ENCODE data around the gene NPPA.

NPPA gene

GRCh38 chr1:11881749-11882441 lies 34.3 kb upstream of the NPPA start:
- no peaks in the 10 kb centered on the region for H3K9me3 ChIP-seq (ENCODE audit: insufficient read depth, low read depth, low read length)
- H3K27ac ChIP-seq (ENCODE audit: low read depth, low read length) = no peak overlapping the region
- whole genome bisulfite sequencing = 92% methylated on average over 17 of the region's 18 CpGs
- no peak overlapping the region for H3K4me3 ChIP-seq (ENCODE audit: low read length)
- peaks cover 12% of the 10 kb centered on the region; the same call in 1 of the 2 replicates for H3K4me1 ChIP-seq (ENCODE audit: insufficient read depth, low read length)
- H3K27me3 ChIP-seq (ENCODE audit: insufficient read depth, low read length) = no peaks in the 10 kb centered on the region
- H3K9ac ChIP-seq (ENCODE audit: low read depth, low read length) = no peak overlapping the region
- no peaks in the 10 kb centered on the region for H3K36me3 ChIP-seq (ENCODE audit: insufficient read depth, low read length)

DNA sequence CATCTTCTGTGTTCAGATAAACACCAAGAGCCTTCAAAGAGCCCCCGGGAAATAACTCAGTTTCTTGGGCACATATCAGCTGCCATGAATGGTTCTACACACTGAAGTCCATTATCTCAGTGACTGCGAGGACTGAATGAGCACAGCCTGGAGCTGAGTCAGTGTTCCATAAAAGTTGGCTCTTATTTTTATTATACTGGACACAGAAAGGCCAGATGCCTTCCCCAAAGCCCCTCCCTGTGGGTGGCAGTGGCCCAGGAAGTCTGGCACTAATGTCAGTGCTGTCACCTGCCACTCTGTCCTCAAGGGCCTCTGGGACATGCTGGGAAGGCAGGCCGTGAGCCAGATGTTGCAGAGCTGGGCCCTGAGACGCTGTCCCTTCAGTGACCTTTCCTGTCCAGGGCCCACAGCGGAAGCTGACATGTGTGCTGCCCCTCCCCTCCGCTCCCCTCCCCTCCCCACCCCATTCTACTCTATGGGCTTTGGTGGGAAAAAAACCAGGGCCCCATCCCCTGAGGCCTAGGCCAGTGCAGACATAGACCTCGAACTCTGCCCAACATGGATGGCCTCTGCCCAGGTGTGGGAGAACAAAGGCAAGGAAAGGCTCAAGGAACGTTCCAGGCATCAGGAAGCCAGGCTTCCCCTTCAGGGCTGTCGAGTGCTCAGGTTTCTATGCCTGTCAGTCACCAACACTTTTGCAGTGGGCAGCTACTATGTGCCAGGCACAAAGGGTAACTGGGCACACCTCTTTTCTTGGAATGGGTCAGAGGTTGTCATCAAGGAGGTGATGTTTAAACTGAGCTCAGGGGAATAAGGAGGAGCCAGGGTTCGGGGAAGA lies 33.5 kb upstream of the NPPA start:
- Histone ChIP-seq H3K27me3 (ENCODE audit: insufficient read depth, low read length) (no peaks in the 10 kb centered on the region), H3K9ac (ENCODE audit: low read depth, low read length) (no peak overlapping the region), H3K4me3 (ENCODE audit: low read length) (no peak overlapping the region), H3K9me3 (ENCODE audit: insufficient read depth, low read depth, low read length) (no peaks in the 10 kb centered on the region), H3K4me1 (ENCODE audit: insufficient read depth, low read length) (peaks cover 12% of the 10 kb centered on the region; the same call in 1 of the 2 replicates), H3K36me3 (ENCODE audit: insufficient read depth, low read length) (no peaks in the 10 kb centered on the region), H3K27ac (ENCODE audit: low read depth, low read length) (no peak overlapping the region)
- WGBS = 83% methylated on average over 10 of the region's 10 CpGs

DNA sequence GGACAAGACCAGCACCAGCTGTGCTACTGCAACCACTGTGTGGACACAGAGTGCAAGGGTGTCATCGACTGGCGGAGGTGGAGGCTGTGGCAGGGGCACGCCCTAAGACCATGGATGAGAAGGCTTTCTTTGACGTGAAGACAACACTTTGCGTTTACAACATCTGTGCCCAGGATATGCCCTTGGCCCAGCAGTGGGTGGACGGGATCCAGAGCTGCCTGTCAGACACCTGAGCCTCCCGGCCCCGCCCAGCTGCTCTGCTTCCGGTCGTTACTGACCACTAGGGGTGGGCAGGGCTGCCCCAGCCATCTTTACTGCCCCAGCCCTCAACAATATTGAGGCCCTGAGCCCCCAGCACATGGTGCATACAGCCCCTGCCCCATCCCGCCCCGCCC lies 32.6 kb upstream of the NPPA start:
- Histone ChIP-seq H3K4me1 (ENCODE audit: insufficient read depth, low read length) (peaks cover 12% of the 10 kb centered on the region; the same call in 1 of the 2 replicates), H3K9me3 (ENCODE audit: insufficient read depth, low read depth, low read length) (no peaks in the 10 kb centered on the region), H3K4me3 (ENCODE audit: low read length) (no peak overlapping the region), H3K27me3 (ENCODE audit: insufficient read depth, low read length) (no peaks in the 10 kb centered on the region), H3K9ac (ENCODE audit: low read depth, low read length) (no peak overlapping the region), H3K27ac (ENCODE audit: low read depth, low read length) (no peak overlapping the region), H3K36me3 (ENCODE audit: insufficient read depth, low read length) (no peaks in the 10 kb centered on the region)
- 79% methylated on average over 12 of the region's 12 CpGs for WGBS

DNA sequence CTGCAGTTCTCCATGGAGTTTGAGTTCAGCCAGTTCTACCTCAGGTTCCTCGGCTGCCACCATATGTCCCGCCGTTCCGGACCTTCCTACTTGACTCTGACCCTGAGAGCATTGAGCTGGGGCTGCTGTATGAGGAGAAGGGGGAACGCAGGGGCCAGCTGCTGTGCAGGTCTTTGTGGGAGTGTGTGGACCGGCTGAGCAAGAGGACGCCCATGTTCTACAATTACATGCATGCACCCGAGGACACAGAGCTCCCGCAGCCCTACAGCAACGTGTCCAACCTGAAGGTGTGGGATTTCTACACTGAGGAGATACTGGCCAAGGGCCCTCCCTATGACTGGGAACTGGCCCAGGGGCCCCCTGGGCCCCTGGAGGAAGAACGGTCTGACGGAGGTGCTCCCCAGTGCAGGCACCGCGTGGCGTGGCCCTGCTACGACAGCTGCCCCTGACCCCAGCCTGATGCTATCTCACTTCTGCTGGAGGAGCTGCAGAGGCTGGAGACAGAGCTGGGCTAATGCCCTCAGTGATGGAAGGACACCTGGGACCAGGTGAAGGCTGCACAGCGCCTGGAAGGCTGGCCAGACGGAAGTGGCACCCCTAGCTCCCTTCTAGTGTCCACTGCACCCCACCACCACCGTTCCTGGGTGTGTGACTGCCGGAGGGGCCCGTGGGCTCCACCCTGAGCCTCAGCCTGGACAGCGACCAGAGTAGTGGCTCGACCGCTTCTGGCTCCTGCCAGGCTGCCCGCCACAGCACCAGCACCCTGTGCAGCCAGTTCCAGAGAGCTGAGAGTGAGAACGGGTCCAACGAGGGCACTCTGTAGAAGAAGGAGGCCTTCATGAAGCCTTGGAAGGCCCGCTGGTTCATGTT lies 32.0 kb upstream of the NPPA start:
- H3K9me3 ChIP-seq (ENCODE audit: insufficient read depth, low read depth, low read length) = no peaks in the 10 kb centered on the region
- no peak overlapping the region for H3K4me3 ChIP-seq (ENCODE audit: low read length)
- H3K36me3 ChIP-seq (ENCODE audit: insufficient read depth, low read length) = no peaks in the 10 kb centered on the region
- H3K4me1 ChIP-seq (ENCODE audit: insufficient read depth, low read length) = peaks cover 12% of the 10 kb centered on the region; the same call in 1 of the 2 replicates
- no peak overlapping the region for H3K27ac ChIP-seq (ENCODE audit: low read depth, low read length)
- 94% methylated on average over 28 of the region's 28 CpGs for WGBS
- no peaks in the 10 kb centered on the region for H3K27me3 ChIP-seq (ENCODE audit: insufficient read depth, low read length)
- no peak overlapping the region for H3K9ac ChIP-seq (ENCODE audit: low read depth, low read length)

DNA sequence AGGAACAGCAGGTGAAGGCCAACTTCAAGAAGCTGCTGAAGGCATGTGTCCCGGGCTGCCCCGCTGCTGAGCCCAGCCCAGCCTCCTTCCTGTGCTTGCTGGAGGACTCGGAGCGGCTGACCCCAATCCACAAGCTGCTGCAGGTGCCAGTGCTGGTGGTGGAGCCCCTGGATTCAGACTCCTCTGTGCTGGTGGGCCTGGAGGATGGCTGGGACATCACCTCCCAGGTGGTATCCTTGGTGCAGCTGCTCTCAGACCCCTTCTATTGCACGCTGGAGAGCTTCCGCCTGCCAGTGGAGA lies 31.3 kb upstream of the NPPA start:
- H3K27me3 ChIP-seq (ENCODE audit: insufficient read depth, low read length) = no peaks in the 10 kb centered on the region
- WGBS = 93% methylated on average over 6 of the region's 6 CpGs
- H3K9ac ChIP-seq (ENCODE audit: low read depth, low read length) = no peak overlapping the region
- H3K4me3 ChIP-seq (ENCODE audit: low read length) = no peak overlapping the region
- H3K27ac ChIP-seq (ENCODE audit: low read depth, low read length) = no peak overlapping the region
- peaks cover 12% of the 10 kb centered on the region; the same call in 1 of the 2 replicates for H3K4me1 ChIP-seq (ENCODE audit: insufficient read depth, low read length)
- no peaks in the 10 kb centered on the region for H3K9me3 ChIP-seq (ENCODE audit: insufficient read depth, low read depth, low read length)
- no peaks in the 10 kb centered on the region for H3K36me3 ChIP-seq (ENCODE audit: insufficient read depth, low read length)

- no peaks in the 10 kb centered on the region for H3K36me3 ChIP-seq (ENCODE audit: insufficient read depth, low read length)
- H3K4me1 ChIP-seq (ENCODE audit: insufficient read depth, low read length) = peaks cover 7% of the 10 kb centered on the region; the same call in 1 of the 2 replicates
- H3K9ac ChIP-seq (ENCODE audit: low read depth, low read length) = no peak overlapping the region
- no peaks in the 10 kb centered on the region for H3K9me3 ChIP-seq (ENCODE audit: insufficient read depth, low read depth, low read length)
- H3K27ac ChIP-seq (ENCODE audit: low read depth, low read length) = no peak overlapping the region
- no peak overlapping the region for H3K4me3 ChIP-seq (ENCODE audit: low read length)
- no peaks in the 10 kb centered on the region for H3K27me3 ChIP-seq (ENCODE audit: insufficient read depth, low read length)
- 95% methylated on average over 31 of the region's 31 CpGs for WGBS
Observed at GRCh38 chr1:11878081-11878890, 30.7 kb upstream of the NPPA start.

- H3K27ac ChIP-seq (ENCODE audit: low read depth, low read length) = no peak overlapping the region
- H3K9me3 ChIP-seq (ENCODE audit: insufficient read depth, low read depth, low read length) = no peaks in the 10 kb centered on the region
- no peaks in the 10 kb centered on the region for H3K27me3 ChIP-seq (ENCODE audit: insufficient read depth, low read length)
- H3K4me1 ChIP-seq (ENCODE audit: insufficient read depth, low read length) = no peaks in the 10 kb centered on the region
- WGBS = 69% methylated on average over 4 of the region's 6 CpGs
- no peaks in the 10 kb centered on the region for H3K36me3 ChIP-seq (ENCODE audit: insufficient read depth, low read length)
- no peak overlapping the region for H3K9ac ChIP-seq (ENCODE audit: low read depth, low read length)
- no peak overlapping the region for H3K4me3 ChIP-seq (ENCODE audit: low read length)
Observed at GRCh38 chr1:11877074-11877473, 29.5 kb upstream of the NPPA start.

- Histone ChIP-seq H3K4me1 (ENCODE audit: insufficient read depth, low read length) (no peaks in the 10 kb centered on the region), H3K27me3 (ENCODE audit: insufficient read depth, low read length) (no peaks in the 10 kb centered on the region), H3K36me3 (ENCODE audit: insufficient read depth, low read length) (no peaks in the 10 kb centered on the region), H3K27ac (ENCODE audit: low read depth, low read length) (no peak overlapping the region), H3K9ac (ENCODE audit: low read depth, low read length) (no peak overlapping the region), H3K4me3 (ENCODE audit: low read length) (no peak overlapping the region), H3K9me3 (ENCODE audit: insufficient read depth, low read depth, low read length) (no peaks in the 10 kb centered on the region)
- WGBS = 79% methylated on average over 10 of the region's 10 CpGs
Observed at GRCh38 chr1:11875094-11875493, 27.5 kb upstream of the NPPA start.

DNA sequence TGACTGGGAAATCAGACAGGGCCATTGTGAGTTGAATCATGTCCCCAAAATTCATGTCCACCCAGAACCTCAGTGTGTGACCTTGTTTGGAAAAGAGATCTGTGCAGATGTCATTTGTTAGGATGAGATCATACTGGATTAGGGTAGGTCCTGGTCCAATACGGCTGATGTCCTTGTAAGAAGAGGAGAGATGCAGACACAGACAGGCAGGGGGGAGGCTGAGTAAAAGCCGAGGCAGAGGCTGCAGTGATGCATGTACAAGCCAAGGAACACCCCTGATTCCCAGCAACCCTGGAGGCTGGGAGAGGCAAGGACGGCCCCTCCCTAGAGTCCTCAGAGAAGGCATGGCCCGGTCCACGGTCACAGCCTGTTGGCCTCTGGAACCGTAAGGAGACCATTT lies 27.0 kb upstream of the NPPA start:
- Histone ChIP-seq H3K27me3 (ENCODE audit: insufficient read depth, low read length) (no peaks in the 10 kb centered on the region), H3K36me3 (ENCODE audit: insufficient read depth, low read length) (no peaks in the 10 kb centered on the region), H3K4me3 (ENCODE audit: low read length) (no peak overlapping the region), H3K27ac (ENCODE audit: low read depth, low read length) (no peak overlapping the region), H3K9me3 (ENCODE audit: insufficient read depth, low read depth, low read length) (no peaks in the 10 kb centered on the region), H3K4me1 (ENCODE audit: insufficient read depth, low read length) (no peaks in the 10 kb centered on the region), H3K9ac (ENCODE audit: low read depth, low read length) (no peak overlapping the region)
- 74% methylated on average over 6 of the region's 6 CpGs for WGBS

GRCh38 chr1:11874258-11874562 lies 26.6 kb upstream of the NPPA start:
- no peaks in the 10 kb centered on the region for H3K36me3 ChIP-seq (ENCODE audit: insufficient read depth, low read length)
- 84% methylated on average over 10 of the region's 10 CpGs for WGBS
- no peak overlapping the region for H3K9ac ChIP-seq (ENCODE audit: low read depth, low read length)
- no peaks in the 10 kb centered on the region for H3K27me3 ChIP-seq (ENCODE audit: insufficient read depth, low read length)
- H3K4me3 ChIP-seq (ENCODE audit: low read length) = no peak overlapping the region
- no peak overlapping the region for H3K27ac ChIP-seq (ENCODE audit: low read depth, low read length)
- no peaks in the 10 kb centered on the region for H3K9me3 ChIP-seq (ENCODE audit: insufficient read depth, low read depth, low read length)
- H3K4me1 ChIP-seq (ENCODE audit: insufficient read depth, low read length) = no peaks in the 10 kb centered on the region

All from HUES64 (cell line).